Fibroblast of the conjunctiva (primary cell): ENCODE results near the gene ZFC3H1.

ENCODE experiments used
- DNase-seq: peaks from one replicate; pipeline ENCODE4 v3.0.0-alpha.2; 2010; ENCODE audit warnings: low read depth

Gene ZFC3H1

DNA sequence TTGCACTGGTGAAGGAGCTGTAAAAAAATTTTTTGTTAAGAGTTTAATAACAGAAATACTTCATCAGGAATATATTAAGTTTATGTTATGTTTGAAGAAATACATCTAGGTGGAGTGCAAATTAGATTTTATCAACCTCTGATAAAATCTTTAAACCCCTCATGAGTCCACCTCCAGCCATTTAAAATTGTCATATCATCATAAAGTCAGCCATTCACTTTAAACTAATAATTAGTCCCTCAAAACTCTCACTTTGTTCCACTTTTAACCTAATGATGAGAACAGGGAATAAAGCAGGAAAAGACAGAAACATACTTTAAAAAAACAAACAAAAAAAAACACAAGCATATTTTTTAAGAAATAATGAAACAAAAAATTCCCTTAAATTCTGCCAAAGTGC lies 25.1 kb downstream of the ZFC3H1 start:
- DNase-seq: no peak

DNA sequence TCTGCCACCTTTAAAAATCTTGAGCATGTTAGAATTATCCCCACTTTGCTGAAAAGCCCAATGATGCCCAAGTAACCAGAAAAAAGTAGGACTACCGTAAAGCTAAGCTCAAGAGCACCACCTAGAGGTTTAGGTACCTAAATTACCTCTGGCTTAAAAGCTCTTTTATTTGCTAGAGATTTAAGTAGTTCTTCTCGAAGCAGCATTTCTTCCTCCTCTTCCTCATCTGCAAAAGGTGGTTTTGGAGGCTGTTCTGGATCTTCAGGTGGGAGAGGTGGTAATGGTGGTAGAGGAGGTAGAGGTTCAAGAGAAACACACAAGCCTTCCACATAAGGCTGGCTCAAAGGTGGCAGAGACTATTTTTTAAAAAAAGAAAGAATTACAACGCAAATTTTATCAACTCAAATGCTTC lies 26.9 kb downstream of the ZFC3H1 start:
- DNase-seq: peak; percentile 70

DNA sequence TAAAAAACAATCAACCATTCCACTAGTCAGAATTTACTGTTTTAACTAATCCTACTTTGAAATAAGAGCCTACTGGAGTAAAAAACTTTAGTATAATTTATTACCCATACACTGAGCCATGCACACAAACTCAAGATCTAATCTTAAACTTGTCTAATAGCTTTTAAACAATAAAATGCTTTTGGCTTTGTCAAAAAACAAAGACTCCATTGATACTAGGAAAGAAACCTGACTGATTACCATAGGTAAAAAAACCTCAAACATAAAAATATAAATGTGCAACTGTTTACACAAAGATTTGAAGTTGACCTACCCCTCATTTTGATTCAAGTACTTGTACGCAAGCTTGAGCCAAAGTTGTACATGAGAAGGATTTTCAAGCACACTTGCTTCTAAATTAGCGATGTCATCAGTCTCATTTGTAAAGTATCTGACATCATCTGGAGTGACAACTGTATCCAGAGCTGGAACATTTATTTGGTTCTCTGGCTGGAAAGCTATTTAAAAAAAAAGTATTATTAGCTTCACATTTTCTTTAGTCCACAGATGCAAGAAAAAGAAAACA lies 36.1 kb downstream of the ZFC3H1 start:
- no peak for DNase-seq

DNA sequence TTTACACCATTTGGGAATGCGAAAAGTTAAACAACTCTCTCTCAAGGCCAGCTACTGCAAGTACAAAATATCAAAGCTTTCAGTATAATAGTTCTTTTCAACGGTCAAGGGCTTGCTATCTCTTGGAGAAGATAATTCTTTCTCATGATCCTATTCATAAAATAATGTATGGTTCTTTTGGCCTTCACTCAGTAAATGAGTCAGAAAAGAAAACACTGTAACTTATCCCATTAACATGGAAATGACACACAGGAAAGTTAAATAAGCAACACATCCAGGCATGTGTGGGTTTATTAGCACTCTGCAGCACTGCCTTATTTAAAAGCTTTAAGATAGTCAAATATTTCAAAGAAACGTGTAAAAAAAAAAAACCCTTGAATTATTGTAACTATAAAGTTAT lies 36.9 kb downstream of the ZFC3H1 start:
- no peak for DNase-seq

DNA sequence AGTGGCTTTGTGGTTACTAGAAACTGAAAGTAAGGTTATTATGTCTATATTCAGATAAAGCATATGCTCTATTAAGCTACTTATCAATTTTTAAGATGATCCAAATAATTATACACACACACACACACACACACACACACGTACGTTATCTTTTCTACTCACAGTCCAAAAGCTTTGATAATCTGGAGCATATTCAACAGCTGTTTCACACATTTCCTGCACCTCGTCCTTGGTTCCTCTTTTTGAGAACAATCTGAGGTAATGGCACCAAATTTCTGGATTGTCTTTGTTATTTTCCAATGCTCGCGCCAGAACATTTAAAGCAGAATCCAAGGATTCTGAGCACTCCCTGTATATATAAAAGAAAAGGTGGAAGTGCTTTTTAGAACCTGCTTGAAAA lies 37.5 kb downstream of the ZFC3H1 start:
- no peak for DNase-seq

DNA sequence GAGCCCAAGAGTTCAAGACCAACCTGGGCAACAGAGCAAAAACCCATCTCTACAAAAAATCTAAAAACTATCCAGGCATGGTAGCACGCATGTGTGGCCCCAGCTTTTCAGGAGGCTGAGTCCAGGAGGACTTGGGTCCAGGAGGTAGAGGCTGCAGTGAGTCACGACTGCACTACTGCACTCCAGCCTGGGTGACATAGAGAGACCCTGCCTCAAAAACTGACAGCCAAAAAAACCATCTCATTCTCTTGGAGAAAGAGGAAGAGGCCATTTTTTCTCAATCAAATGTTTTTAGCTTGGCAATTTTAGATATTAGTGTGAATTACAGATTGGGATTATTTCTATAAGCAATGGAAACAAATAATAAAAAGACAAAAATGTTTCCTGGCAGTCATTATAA lies 38.2 kb downstream of the ZFC3H1 start:
- no peak for DNase-seq

DNA sequence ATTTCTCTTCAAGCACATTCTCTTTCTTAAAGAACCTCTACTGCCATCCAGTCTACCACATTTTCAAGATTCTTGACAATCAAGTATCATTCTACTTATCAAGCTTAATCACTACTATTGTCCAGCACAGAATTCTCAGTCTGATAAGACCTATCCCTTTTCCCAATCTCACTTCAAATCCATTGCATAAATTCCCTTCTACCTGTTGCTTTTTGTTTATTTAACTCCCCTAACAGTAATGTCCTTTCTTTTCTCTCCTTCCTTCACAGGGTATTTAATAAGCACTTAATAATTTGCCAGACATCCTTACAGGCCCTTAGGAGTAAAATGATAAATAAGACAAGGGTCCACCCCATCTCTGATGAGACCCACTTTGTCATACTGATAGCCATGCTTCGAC lies 41.7 kb downstream of the ZFC3H1 start:
- DNase-seq: no peak

DNA sequence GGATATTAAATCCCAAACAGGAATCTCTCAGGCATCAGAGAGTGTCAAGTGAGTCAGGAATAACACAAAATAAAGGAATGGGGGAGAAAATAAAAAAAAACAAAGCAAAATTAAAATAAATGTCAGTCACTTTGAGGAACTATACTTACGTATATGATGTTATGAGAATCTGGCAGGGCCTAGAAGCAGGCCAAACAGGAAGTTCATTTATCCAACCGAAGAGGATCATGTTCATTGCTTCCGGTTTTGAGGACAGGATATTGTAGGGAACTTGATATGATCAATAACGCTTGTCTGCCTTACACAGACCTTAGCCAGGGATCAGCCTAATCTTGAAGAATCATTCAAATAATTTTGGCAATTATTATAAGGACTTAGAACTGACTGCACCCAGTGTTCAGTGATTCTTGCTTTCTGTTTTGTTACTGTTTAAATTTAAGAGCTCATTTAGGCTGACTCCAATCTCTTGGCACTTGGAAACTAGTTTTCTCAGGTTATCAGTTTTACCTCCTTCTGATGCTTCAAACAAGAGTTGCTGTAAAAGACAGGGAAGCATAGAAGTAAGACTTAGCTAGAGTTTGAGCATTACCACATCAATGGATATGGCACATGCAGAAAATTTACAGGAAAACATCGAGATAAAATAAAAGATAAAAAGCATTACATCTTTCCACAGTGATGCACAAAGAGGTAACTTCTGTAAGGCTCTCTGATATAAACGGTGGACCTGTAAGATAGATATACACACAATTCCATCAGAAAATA lies 53.4 kb downstream of the ZFC3H1 start:
- no peak for DNase-seq

DNA sequence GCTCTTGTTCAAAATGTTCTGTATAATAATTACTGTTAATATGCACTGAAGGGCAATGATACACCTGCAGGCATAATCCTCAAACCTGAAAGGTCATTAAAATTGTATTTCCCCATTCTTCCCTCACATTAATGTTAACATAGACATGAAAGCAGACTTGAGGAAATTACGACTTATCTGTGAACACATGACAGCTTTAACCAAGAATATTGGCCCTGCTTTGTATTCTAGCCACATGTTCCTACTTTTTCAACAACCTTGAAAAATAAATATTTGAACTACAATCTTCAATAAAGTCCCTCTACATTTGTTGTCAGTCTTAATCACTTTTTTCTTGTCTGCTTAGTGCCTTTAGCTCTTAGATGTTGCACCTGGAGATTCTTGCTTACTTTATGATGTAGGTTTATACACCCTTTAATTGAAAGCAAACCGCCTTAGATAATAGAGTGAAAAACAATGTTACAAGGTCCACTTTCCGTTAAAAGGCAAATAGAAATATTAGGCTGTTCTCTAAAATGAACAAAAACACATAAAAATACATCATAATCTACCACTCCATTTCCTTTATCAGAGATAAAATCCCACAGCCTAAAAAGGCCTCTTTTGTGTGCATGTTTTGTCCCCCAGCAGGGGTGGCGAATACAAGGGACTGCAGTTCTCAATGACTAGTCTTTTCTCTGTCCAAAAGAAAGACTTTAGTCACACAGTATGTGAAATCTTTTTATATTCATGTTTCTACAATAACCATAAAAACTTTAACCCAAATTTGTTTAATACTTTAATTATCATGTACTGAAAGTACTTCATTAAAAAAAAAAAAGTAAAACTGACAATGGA lies 55.9 kb downstream of the ZFC3H1 start:
- DNase-seq: no peak

DNA sequence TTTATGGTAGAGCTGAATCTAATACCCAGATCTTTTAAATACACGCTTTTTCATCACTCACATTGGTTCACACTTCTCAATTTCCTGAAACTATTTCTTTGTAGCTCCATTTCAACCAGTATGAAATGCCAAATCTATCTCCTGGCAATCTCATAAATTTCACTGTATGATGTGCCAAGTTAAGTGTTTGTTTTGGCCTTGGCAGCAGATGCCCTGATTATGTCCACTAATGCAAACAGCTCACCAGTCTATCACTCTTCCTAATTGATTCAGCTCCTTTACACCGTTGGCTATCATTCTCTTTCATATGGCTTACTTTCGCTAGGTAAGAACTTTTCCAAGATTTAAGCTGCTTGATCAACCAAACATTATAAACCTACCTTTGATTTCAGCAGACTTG lies 58.6 kb downstream of the ZFC3H1 start:
- DNase-seq: no peak

DNA sequence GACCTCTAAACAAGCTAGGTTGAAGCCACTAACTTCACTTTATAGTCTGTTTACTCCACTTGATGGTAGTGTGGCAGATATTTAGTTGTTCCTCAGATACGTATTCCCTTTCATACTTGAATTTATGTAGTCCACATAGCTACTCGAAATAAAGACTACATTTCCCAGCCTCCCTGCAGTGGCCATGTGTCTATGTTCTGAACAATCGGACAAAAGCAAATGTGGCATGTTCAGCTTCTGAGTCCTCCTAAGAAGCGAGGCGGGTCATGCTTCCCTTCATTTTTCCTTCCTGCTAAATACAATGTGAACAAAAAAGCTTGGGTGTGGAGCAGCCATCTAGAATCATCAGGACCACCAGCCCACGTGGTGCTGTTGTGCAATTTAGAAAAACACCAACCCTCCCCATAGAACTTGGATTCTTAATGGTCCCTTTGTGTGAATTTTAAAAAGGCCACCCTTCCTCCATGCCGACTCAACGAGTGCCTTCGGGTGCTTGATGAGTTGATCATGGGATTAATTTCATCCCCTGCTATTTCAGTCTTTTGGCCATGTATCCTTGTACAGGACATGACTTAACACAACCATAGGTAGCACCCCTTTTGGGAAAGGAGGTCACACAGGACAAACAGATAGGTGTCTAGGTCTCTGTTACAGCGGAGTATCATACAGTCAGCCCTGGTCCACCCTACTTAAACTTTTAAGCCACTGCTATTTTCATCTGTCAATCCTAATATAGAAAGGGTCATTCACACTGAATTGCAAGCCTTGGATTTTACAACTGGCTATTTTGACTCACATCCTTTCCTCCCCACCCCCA lies 60.7 kb downstream of the ZFC3H1 start:
- no peak for DNase-seq

DNA sequence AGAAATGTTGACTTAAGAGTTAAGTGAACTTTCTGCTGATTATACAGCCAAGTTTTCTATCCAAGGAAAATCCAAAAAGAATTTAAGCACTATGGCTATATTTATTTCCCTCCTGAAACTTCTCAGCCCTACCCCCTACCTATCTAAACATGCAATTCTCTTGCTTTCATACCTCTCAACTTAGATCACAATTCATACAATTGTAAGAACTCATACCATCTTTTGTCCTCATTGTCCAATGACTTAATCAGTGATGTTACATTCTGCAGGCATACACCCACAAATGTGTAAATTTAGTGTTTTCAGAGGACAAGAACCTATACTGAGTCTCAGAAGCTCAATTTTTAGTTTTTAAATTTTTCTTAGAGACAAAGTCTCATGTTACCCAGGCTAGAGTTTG lies 62.1 kb downstream of the ZFC3H1 start:
- DNase-seq: no peak

DNA sequence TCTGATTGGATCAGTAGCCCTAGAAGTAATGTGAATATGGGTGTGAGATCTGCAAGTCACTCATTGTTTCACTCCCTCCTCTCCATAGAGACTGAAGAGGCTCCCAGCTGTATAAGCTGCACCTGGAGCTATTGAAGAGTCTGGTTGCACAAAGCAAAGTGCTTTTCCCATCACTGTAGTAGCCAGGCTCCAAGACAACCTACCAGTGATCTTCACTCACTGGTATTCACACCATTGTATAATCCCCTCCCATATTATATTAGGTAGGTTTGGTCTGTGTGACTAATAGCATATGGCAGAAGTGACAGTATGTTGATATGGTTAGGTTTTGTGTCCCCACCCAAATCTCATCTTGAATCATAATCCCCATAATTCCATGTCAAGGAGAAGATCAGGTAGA lies 64.4 kb downstream of the ZFC3H1 start:
- DNase-seq: no peak

DNA sequence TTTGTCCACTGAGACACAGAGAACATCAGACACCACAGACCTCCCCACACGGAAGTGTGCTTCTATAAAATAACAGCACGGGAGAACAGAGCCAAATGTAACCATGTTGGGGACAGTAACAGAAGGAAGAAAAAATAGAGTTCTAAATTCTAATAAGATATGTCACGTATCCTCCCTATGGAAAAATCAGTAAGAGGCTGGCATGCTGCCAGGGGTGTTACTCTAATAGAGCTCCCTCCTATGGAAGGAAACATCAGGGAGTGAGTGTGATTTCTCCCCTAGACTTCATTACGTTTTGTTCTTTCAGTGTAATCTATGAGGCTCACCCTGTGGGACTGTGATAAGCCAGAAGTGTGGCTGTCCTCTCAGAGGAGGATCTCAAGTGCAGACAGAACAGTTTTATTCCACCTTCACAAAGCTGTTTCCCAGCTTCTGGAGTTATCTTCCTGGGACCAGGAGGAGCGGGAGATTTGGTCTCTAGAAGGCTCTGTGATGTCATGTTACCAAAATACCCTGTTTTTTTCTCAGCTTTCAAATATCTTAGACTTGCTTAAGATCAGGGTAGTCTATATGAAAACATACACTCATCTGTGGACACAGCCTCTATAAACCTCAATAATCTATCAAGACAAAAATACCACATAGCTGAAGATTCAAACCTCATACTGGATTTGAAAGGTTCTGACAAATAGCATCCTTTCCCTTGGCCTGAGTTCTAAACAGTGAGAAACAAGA lies 69.3 kb downstream of the ZFC3H1 start:
- no peak for DNase-seq

DNA sequence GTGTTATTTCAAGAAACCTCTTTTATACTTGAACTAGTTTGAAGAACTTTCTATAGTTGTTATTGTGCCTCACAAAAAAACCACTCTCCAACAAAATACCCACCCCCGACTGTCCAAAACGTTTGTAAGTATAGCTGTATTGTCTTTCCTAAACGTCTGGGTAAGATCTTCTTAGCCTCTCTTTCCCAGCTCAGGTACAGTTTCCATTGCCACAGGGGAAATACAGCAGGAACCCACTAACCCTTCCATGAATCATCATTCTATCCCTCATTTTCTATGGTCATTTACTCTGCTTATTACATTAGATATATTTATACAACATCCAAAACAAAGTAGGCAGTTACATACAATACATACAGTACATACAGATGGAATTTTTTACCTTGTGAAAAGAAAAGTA lies 70.8 kb downstream of the ZFC3H1 start:
- DNase-seq: no peak

DNA sequence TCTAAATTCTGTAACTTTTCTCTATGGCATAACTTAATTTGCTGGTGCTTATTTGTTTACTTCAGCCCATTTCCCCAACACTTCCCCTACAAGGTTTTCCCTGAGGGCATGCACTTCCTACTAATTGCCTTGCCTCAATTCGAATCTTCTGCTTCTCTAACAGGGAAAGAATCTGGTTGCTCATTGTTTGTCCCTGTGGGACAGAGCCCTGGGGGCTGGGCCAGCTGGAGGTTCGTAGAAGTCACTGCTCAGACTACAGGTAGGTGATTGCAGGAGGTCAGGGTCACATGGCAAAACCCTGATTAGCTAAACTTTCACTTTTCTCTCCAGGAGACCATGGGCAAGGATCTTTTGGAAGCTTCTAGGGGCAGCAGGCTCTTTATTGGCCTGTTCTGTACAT lies 72.0 kb downstream of the ZFC3H1 start:
- no peak for DNase-seq

DNA sequence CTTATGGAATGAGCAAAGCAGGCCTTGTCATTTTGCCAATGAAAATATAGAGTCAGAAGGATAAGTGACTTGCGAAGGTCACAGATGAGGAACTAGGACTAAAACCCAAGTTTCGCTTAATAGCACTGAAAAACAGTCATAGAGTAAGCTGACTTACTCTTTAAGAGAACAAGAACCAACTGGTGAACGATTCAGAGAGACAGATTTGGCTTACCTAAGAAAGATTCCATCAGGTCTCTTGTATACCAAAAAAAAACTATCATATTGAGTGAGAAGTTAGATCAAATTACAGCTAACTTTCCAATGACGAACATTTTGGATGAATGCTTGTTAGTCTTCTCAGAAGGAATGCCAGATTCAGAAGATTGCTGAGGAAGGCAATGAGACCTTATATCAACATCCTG lies 74.2 kb downstream of the ZFC3H1 start:
- no peak for DNase-seq

DNA sequence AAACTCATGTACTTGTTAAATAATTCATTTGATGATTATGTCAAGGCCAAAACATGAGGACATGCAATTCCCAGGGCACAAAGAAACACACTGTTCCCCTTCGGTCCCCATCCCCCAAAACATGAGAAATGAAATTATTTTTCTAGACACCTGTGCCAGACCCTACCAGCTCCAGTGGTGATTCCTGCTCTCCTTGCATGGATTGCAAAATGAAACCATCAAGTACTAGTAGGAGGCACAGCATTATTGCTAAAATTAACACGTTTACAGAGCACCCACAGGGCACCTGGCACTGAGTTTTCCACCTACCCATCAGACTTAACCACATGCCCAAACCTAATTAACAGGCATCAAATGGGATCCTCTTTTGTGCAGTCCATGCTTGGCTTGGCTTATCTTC lies 76.6 kb downstream of the ZFC3H1 start:
- DNase-seq: no peak

DNA sequence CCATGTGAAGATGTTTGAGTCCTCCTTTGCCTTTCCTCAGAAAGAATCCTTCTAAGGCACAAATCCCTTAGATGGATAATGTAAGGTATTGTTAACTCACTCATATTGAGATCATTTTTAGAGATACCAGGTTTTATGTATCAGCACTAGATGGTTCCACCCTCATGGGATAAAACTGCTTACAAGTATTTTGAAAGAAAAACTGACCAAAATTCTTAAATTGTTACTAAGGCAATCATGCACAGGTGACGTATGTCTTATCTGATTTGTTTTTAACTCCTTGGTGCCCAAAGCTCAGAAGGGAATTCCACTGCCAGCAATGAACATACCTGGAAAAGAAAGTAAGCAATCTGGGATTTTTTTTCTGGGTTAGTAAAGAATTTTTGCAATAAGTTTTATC lies 78.4 kb downstream of the ZFC3H1 start:
- no peak for DNase-seq

DNA sequence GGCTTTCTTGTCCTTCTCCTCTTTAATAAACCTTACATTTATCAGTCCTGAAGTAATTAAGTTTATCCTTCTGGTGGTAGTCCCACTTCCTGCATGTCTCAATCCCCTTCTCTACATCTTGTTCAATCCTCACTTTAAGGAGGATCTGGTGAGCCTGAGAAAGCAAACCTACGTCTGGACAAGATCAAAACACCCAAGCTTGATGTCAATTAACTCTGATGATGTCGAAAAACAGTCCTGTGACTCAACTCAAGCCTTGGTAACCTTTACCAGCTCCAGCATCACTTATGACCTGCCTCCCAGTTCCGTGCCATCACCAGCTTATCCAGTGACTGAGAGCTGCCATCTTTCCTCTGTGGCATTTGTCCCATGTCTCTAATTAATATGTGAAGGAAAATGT lies 79.3 kb downstream of the ZFC3H1 start:
- DNase-seq: no peak

DNA sequence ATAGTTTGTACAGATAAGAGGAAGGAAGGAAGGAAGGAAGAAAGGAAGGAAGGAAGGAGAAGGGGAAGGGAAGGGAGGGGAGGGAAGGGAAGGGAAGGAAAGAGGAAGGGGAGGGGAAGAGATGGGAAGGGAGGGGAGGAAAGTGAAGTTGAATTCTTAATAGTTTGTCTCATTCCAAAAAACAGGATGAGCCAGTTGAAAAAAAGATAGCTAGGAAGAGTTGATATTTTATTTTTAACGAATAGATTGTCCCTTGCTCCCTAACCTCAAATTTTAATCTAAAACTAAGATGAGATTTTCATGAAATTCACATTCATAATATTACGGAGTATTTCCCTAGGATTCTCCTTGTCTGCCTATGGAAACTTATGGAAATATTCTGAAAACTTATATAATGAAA lies 80.7 kb downstream of the ZFC3H1 start:
- no peak for DNase-seq

DNA sequence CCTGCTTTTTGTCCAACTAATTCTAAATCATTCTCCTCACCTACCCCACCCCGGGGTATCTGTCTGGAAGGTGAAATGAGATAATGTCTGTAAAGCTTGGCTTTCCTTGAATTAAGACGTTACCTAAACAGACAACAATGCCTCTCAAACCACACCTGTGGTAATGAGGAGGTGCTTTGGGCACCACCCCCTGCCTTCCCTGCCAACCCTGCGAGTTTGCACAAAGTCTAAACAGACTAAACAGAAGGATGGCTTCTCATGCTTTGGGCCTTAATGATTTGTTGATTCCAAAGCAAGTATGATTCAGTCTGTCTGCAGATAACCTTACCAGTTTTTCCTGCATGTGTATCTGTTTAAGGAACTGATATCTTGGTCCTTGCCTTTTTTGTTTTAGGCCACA lies 82.4 kb downstream of the ZFC3H1 start:
- DNase-seq: no peak
